AG04450 (cell line): Measurements from ENCODE around the gene SHFL. TPM values are rescaled to one million over a fixed set of nuclear protein-coding genes. Genes with fewer than 3 reads are reported as not detected.

ENCODE experiments used
- CTCF ChIA-PET: fragments of 300-600, 350-600 bp; formaldehyde crosslinking; extraction: SDS; loops from one replicate; lab custom pipeline; 2022; ENCODE audit warnings: antibody characterized with exemption, inconsistent platforms; lab: Charles Lee
- POLR2A ChIA-PET: fragments of 350-600 bp; formaldehyde crosslinking; extraction: SDS; loops from one replicate; lab custom pipeline; 2021; ENCODE audit warnings: antibody characterized with exemption, inconsistent platforms; lab: Yijun Ruan, JAX
- DNase-seq: peaks from one replicate; pipeline ENCODE4 v3.0.0-alpha.2; 2011; ENCODE audit warnings: low read depth, low spot score
- H3K27ac ChIP-seq: one replicate; pipeline ENCODE4 v1.5.1; 2012; ENCODE audit warnings: low read depth, low read length, control low read depth
- H3K27me3 ChIP-seq: one replicate; pipeline ENCODE4 v1.6.0; 2012; ENCODE audit warnings: low read length; ENCODE audit not compliant: control insufficient read depth, insufficient read depth
- H3K4me3 ChIP-seq: 2 replicates; pipeline ENCODE4 v1.5.1; 2011; ENCODE audit warnings: mild to moderate bottlenecking, low read depth, low read length, control low read depth
- H3K9me3 ChIP-seq: 2 replicates; pipeline ENCODE4 v1.5.1; 2012; ENCODE audit warnings: low read length; ENCODE audit not compliant: control insufficient read depth, insufficient read depth
- CTCF ChIP-seq: IDR thresholded peaks from 2 replicates; pipeline ENCODE4 v1.5.1; 2011; ENCODE audit warnings: low read depth, low read length, control low read depth, inconsistent platforms
- polyA plus RNA-seq: library from polyadenylated mRNA; depleted of rRNA; stranded (reverse); fragments of >200 nt; gene quantifications from 2 replicates; pipeline ENCODE4 v1.2.3, GENCODE V29; 2011

SHFL gene
- polyA plus RNA-seq, 1 experiment: 25.0 TPM

DNA sequence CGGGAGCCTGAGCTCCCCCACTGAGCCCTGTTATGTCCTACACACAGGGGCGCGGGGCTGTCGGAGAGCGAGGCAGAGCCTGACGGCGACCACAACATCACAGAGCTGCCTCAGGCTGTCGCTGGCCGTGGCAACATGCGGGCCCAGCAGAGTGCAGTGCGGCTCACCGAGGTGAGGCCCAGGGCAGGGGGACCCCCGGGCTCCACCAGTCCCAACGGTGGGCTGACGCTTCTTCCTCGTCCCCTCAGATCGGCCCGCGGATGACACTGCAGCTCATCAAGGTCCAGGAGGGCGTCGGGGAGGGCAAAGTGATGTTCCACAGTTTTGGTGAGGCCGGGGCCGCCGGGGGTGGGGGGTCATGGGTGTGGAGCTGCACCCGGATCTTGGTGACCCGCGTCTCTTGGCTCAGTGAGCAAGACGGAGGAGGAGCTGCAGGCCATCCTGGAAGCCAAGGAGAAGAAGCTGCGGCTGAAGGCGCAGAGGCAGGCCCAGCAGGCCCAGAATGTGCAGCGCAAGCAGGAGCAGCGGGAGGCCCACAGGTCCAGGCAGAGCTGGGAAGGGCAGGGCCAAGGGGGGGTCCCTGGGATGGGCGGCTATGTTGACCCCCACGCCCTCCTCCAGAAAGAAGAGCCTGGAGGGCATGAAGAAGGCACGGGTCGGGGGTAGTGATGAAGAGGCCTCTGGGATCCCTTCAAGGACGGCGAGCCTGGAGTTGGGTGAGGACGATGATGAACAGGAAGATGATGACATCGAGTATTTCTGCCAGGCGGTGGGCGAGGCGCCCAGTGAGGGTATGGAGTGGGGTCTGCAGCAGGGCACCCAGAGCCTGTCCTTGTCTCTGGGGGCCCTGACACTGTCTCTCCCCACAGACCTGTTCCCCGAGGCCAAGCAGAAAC is 24.2 kb downstream of the SHFL start:
- Histone ChIP-seq H3K27ac (no peak overlapping the region), H3K9me3 (peaks cover 5% of the 10 kb centered on the region; the same call in 1 of the 2 replicates), H3K27me3 (no peaks in the 10 kb centered on the region), H3K4me3 (no peak overlapping the region)
- no peak for TF ChIP-seq CTCF
- POLR2A ChIA-PET: interaction anchor here (0.6 kb wide), 1 partner anchor 10 kb away, joined by 5 read pairs; no protein-coding TSS in a partner anchor
- CTCF ChIA-PET: interaction anchor here (1.0 kb wide), 1 partner anchor 180 kb away, joined by 3 read pairs; no protein-coding TSS in a partner anchor
- no peak for DNase-seq

GRCh38 chr19:10110972-10111317 is 24.8 kb downstream of the SHFL start:
- TF ChIP-seq CTCF: no peak
- Histone ChIP-seq H3K9me3 (peaks cover 5% of the 10 kb centered on the region; the same call in 1 of the 2 replicates), H3K4me3 (no peak overlapping the region), H3K27ac (no peak overlapping the region), H3K27me3 (no peaks in the 10 kb centered on the region)
- DNase-seq: no peak
- POLR2A ChIA-PET: interaction anchor here (0.6 kb wide), 1 partner anchor 9 kb away, joined by 5 read pairs; no protein-coding TSS in a partner anchor
- CTCF ChIA-PET: no interaction called here

- POLR2A ChIA-PET: no interaction called here
Observed at GRCh38 chr19:10111405-10111811, 25.3 kb downstream of the SHFL start, which contains the start of gene P2RY11. Gene P2RY11 (plus strand): TSS chr19:10111693. CDS start chr19:10111722, 29 bp downstream.

GRCh38 chr19:10112037-10112761 is 26.1 kb downstream of the SHFL start:
- Histone ChIP-seq H3K9me3 (peaks cover 5% of the 10 kb centered on the region; the same call in 1 of the 2 replicates), H3K27me3 (no peaks in the 10 kb centered on the region), H3K27ac (no peak overlapping the region), H3K4me3 (no peak overlapping the region)
- DNase-seq: no peak
- CTCF ChIA-PET: no interaction called here
- no peak for TF ChIP-seq CTCF
- POLR2A ChIA-PET: interaction anchor here (0.7 kb wide), 1 partner anchor 21 kb away, joined by 4 read pairs; no protein-coding TSS in a partner anchor

More at GRCh38 chr19:10111405-10111811, 25.3 kb downstream of the SHFL start, which contains the start of gene P2RY11:
- no peak within 1 kb of the TSS for H3K4me3 ChIP-seq
- CTCF ChIA-PET: no interaction called here
- peaks cover 5% of the 10 kb centered on the region; the same call in 1 of the 2 replicates for H3K9me3 ChIP-seq
- no peak for DNase-seq
- H3K27me3 ChIP-seq: no peaks in the 10 kb centered on the region
- no peak within 1 kb of the TSS for H3K27ac ChIP-seq
- TF ChIP-seq CTCF: no peak
